Activated T-cell treated with anti-CD3 and anti-CD28 coated beads for 1 hour (primary cell): Measurements from ENCODE around the gene FILIP1.

Experiments
- DNase-seq: peaks from one replicate; pipeline ENCODE4 v3.0.0-alpha.2; 2020; ENCODE audit warnings: low read depth

The FILIP1 gene

GRCh38 chr6:75337835-75338580 is 155.6 kb downstream of the FILIP1 start:
- DNase-seq = no peak

- DNase-seq = no peak
Measured at GRCh38 chr6:75334266-75335040, 159.1 kb downstream of the FILIP1 start.

GRCh38 chr6:75333676-75334200 is 159.9 kb downstream of the FILIP1 start:
- no peak for DNase-seq

- DNase-seq = no peak
Measured at GRCh38 chr6:75331151-75331550, 162.4 kb downstream of the FILIP1 start.

- no peak for DNase-seq
Measured at GRCh38 chr6:75329703-75330102, 163.9 kb downstream of the FILIP1 start.

GRCh38 chr6:75327807-75328206 is 165.8 kb downstream of the FILIP1 start:
- DNase-seq = no peak

GRCh38 chr6:75326557-75327258 is 166.9 kb downstream of the FILIP1 start:
- DNase-seq = no peak

GRCh38 chr6:75318900-75319299 is 174.7 kb downstream of the FILIP1 start:
- no peak for DNase-seq

- DNase-seq = no peak
Measured at GRCh38 chr6:75317503-75318206, 175.9 kb downstream of the FILIP1 start.

- no peak for DNase-seq
Measured at GRCh38 chr6:75315978-75316377, 177.6 kb downstream of the FILIP1 start.

- no peak for DNase-seq
Measured at GRCh38 chr6:75308250-75308988, 185.2 kb downstream of the FILIP1 start.

GRCh38 chr6:75307364-75308004 is 186.1 kb downstream of the FILIP1 start:
- no peak for DNase-seq

- DNase-seq = no peak
Measured at GRCh38 chr6:75306064-75306463, 187.5 kb downstream of the FILIP1 start.

GRCh38 chr6:75305573-75305972 is 188.0 kb downstream of the FILIP1 start:
- DNase-seq = no peak

- DNase-seq = no peak
Measured at GRCh38 chr6:75302280-75302679, 191.3 kb downstream of the FILIP1 start.

GRCh38 chr6:75301537-75301936 is 192.1 kb downstream of the FILIP1 start:
- no peak for DNase-seq

GRCh38 chr6:75301088-75301487 is 192.5 kb downstream of the FILIP1 start:
- DNase-seq = no peak

- DNase-seq = no peak
Measured at GRCh38 chr6:75300531-75300855, 193.1 kb downstream of the FILIP1 start.

GRCh38 chr6:75299801-75300530 is 193.6 kb downstream of the FILIP1 start:
- DNase-seq = no peak
